Activated CD4-positive, alpha-beta T cell treated with anti-CD3 and anti-CD28 coated beads, Interleukin-2, amount 50 U/mL, for 48 hours (primary cell): ENCODE measurements around the gene SPIB.
"Not testable (repeated sequence)": the region's sequence is repeated elsewhere in the genome, so short reads cannot be mapped to it uniquely, and the experiment has no call there.

Experiments used
- DNase-seq, 2 experiments: peaks; one replicate each; pipeline ENCODE4 v3.0.0-alpha.2; 2020

SPIB gene

DNA sequence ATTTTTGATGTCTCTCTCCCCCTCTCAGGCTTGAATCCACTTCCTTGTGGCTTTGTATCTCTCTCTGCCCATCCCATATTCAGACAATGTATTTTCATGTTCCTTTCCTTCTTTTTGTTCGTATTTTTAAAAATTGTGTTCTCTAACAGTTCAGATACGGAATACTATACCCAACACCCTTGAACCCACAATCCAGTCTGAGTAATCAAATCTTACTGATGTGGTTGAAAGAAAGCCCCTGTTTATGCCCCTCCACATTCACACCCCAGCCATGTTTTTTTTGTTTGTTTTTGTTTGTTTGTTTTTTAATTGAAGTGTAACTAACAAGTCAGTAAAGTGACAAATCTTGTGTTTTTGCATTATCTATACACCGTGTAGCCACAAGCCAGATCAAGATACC is 1.4 kb downstream of the SPIB start:
- no peak for DNase-seq

DNA sequence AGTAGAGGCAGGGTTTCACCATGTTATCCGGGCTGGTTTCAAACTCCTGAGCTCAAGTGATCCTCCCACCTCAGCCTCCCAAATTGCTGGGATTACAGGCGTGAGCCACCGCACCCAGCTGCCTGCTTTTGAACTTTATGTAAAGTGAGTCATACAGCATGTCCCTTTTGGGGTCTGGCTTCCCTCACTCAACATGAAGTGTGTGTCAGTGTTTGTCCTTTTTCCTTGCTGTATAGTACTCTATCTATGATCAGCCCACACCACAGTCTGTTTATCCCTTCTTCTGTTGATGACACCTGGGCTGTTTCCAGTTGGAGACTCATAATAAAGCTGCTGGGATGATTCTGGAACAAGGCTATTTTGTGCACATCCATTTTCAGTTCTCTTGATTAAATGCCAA is 2.1 kb downstream of the SPIB start:
- DNase-seq: no peak

DNA sequence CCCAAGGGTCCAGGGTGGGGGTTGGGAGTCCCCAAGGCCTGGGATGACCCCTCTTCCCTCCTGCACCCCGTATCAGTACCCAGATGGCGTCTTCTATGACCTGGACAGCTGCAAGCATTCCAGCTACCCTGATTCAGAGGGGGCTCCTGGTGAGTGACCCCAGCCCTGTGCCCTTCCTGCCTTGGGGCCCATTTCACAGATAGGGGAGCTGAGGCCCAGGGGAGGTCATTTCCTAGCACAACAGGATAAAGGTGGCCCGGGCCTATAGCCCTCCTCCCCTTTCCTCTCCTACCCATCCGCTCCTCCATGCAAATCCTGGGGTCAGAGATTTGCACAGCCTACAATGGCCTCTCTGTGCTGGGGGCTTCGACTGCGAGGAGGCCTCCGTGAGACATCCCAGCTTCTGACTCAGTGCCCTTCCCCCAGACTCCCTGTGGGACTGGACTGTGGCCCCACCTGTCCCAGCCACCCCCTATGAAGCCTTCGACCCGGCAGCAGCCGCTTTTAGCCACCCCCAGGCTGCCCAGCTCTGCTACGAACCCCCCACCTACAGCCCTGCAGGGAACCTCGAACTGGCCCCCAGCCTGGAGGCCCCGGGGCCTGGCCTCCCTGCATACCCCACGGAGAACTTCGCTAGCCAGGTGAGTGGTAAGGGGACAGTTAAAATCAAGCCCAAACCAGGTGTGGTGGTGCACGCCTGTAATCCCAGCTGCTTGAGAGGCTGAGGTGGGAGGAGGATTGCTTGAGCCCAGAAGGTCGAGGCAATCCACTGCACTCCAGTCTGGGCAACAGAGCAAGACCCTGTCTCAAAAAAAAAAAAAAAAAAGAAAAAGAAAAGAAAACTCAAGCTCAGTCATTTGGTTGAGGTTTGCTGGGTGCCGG is 3.9 kb downstream of the SPIB start:
- DNase-seq: no peak

DNA sequence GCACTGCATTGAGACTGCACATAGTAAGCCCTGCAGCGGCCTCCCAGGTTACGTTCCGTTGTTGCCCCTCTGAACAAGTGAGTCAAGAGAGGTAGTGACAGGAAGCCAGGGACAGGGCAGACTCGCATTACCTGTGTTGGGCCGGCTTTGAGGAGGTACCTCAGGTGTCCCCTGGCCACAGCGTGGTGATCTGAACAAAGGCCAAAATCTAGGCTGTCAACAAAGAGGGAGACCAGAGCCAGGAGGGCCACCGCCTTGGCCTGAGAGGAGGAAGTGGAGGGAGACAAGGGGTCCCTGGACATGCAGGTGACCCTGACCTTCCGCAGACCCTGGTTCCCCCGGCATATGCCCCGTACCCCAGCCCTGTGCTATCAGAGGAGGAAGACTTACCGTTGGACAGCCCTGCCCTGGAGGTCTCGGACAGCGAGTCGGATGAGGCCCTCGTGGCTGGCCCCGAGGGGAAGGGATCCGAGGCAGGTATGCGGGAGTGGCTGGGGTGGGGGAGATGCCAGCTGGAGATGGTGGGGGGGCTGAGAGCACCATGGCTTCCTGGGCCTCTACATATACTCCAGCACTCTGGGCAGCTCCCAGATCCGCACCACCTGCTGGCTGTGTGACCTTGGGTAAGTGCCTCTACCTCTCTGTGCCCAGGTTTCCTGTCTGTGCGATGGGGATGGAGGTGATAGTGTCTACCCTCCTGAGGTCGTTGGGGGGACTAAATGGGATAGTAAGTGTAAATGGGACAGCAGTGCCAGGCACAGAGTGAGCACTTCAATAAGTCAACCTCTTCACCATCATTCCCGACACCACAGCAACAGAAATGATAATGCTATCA is 4.8 kb downstream of the SPIB start:
- no peak for DNase-seq

DNA sequence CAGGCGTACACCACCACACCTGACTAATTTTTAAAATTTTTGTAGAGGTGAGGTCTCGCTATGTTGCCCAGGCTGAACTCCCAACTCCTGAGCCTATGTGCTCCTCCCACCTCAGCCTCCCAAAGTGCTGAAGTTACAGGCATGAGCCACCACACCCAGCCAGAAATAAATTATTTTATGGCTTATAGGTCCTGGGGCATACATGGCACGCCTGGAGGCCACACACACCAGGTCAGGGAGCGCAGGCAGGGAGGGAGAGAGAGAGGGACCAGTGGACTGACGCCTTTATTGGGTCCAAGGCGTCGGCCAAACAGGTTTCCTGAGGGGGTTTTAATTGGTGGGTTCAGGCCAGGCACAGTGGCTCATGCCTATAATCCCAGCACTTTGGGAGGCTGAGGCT is 6.8 kb downstream of the SPIB start:
- no peak for DNase-seq

DNA sequence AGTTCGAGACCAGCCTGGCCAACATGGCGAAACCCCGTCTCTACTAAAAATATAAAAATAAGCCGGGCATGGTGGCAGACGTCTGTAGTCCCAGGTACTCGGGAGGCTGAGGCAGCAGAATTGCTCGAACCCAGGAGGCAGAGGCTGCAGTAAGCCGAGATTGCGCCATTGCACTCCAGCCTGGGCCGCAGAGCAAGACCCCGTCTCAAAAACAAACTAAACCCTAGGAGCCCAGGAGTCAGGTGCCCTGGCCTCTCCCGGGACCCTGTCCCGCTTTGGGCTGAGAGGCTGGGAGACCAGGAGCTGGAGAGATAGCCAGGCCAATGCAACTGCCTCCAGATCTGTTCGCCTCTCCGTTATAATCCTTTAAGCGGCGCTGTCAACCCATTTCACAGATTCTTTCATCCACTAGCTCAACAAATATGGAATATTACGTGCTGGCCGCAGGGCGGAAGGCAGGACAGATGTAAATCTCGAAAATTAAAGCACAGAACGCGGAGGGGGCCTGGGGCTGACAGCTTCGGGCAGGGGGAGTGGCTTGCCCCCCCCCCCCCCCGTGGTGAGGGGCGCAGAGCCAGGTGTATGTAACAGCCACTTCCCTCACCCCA is 8.7 kb downstream of the SPIB start:
- no peak for DNase-seq

DNA sequence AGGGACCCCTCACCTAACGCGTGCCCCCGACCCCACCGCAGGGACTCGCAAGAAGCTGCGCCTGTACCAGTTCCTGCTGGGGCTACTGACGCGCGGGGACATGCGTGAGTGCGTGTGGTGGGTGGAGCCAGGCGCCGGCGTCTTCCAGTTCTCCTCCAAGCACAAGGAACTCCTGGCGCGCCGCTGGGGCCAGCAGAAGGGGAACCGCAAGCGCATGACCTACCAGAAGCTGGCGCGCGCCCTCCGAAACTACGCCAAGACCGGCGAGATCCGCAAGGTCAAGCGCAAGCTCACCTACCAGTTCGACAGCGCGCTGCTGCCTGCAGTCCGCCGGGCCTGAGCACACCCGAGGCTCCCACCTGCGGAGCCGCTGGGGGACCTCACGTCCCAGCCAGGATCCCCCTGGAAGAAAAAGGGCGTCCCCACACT is 9.3 kb downstream of the SPIB start:
- DNase-seq: peak; percentile 40 to 58

DNA sequence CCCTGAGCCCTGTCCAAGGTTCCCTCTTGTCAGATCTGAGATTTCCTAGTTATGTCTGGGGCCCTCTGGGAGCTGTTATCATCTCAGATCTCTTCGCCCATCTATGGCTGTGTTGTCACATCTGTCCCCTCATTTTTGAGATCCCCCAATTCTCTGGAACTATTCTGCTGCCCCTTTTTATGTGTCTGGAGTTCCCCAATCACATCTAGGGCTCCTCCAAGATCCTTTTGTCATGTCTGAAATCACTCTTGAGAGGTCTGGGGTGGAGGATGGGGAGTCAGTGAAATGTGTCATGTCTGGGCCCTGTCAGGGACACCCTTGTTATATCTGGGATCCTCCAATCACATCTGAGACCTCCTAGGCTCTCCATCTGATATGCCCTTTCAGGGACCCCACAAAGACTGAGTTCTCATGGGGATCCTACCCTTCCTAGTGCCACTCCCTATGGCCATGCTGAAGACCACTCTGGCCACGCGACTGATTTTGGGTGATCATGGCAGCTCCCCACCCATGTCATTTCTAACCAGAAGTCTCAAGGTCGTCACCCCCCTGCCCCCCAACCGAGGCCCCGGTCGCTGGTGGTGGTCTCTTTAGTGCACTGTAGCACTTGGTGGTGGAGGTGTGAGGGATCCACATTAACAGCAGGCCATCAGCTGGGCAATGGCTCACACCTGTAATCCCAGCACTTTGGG is 10.2 kb downstream of the SPIB start:
- DNase-seq: no peak

DNA sequence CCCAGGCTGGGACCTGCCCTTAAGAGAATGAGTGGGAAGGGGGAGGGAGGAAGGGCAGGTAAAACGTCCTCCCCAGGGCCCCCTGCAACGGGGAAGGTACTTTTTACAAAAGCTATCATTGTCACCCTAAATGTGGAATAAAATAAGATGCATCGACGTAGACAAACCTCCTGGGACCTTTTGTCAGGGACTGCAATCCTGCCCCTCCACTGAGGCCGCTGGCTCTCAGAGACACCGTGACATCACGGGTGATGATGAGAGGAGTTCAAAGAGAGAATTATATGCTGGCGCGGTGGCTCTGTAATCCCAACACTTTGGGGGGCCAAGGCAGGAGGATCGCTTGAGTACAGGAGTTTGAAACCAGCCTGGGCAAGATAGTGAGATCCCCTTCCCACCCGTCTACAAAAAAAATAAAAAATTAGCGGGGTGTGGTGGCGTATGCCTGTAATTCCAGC is 12.2 kb downstream of the SPIB start:
- no peak for DNase-seq

DNA sequence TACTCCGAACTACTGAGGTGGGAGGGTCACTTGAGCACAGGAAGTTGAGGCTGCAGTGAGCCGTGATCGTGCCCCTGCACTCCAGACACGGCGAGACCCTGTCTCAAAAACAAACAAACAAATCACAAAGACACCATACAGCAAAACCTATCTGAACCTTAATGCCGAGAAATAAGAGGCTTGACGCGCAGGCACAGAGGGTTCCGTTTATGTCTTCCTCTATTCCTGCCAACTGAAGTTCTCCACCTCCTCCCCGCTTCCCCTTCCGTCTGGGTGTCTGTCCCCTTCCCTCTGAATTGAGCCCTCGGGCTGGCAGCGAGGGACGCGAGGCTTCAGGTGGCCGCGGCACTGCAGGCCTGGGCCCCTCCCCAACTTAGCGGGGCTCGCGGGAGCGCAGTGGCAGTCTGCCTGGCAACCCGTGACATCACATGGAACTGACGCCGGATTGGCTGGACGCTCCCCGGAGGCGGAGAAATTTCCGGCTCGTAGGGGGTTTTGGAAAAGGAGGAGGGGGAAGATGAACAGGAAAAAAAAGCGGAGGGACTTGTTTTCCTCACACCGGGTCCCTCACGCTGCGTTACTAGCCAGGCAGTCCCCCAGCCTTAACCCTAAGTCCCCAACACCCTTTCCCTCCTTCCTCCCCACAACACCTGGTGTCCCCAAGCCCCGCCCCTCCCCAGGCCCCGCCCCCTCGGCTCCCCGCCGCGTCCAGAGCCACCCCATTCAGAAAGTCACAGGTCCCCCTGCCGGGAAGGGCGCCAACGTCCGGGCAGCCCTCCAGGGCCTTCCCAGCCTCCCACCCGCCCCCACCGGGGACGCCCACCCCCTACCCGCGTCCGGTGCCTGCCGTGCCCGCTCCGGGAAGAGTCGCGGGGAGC is 12.8 kb downstream of the SPIB start:
- peak; percentile 87 to 90 for DNase-seq

DNA sequence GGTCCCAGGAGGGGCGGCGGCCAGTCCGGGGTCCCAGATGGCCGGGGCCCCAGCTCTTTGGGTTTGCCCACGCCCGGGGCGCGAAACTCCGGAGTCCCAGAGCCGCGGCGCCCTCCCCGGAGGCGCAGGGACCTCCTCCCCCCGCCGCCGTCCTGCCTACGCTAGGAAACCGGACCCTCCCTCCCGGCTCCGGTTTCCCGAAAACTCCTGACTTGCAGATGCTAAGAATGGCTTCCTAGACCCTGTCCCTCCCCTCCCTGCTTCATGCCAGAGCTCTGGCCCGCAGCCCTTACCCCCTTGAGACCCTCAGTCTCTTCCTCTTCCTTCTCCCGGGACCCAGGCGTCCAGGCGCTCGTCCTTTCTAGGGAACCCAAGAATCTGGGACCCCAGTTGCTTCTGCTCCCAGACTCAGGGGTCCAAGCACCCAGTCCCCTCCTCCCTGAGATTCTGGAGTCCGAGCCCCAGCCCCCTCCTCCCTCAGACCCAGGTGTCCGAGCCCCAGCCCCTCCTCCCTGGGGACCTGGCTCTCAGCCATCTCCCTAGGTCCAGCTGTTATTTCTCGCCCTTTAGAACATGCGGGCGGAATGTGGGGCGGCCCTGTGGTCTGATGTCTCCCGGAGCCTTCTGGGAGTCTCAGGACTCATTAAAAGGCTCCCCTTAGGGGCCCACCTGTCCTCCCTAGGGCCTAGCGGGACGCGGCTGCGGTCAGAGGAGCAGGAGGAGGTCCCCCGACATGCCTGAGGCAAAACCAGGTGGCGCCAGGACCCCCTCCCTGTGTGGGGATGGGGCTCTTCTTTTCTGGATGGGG is 13.7 kb downstream of the SPIB start, which contains the start of gene MYBPC2:
Gene MYBPC2 (plus strand): TSS at position 672 of the 808 bp plus-strand sequence. CDS start 62 bp downstream, at position 734.
- no peak for DNase-seq

DNA sequence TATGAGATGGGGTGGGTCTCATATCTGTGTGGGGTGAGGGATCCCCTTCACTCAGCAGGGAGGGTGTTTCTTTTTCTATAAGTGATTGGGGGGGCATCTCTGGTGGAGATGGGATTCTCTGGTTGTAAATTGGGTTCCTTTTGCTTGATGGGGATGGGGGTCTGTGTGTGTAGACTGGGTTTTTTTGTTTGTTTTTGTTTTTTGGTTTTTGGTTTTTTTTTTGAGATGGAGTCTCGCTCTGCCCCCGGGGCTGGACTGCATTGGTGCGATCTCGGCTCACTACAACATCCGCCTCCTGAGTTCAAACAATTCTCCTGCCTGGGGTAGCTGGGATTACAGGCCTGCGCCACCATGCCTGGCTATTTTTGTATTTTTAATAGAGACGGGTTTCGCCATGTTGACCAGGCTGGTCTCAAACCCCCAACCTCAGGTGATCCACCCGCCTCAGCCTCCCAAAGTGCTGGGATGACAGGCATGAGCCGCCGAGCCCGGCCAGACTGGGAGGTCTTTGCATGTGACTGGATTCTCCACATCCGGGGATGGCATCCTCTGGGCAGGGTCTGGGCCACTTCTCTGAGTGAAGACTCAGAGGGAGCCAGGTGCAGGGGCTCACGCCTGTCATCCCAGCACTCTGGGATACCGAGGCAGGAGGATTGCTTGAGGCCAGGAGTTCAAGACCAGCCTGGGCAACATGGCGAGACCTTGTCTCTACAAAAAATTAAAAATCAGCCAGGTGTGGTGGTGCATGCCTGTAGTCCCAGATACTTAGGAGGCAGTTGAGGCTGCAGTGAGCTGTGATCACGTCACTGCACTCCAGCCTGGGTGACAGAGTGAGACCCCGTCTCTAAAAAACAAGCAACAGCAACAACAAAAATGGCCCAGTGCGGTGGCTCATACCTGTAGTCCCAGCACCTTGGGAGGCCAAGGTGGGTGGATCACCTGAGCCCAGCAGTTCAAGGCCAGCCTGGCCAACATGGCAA is 14.8 kb downstream of the SPIB start:
- DNase-seq: no peak

DNA sequence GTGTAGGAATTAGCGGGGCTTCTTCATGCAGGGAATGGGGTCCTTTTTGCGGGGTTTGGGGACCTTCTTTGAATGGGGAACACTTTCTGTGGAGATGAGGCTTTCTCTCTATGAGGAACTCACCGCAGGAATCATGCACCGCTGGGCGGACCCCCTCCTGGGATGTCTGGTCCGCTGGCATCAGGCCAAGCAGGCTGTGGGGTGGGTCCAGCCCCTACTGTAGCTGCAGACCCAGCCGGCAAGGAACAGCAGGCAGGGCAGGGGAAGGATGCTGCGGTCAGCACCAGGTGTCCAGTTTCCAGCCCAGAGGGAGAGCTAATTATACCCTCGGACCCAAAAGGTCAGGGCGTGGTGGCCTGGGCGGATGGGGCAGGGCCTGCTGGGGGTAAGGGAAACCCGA is 15.8 kb downstream of the SPIB start:
- DNase-seq: no peak

DNA sequence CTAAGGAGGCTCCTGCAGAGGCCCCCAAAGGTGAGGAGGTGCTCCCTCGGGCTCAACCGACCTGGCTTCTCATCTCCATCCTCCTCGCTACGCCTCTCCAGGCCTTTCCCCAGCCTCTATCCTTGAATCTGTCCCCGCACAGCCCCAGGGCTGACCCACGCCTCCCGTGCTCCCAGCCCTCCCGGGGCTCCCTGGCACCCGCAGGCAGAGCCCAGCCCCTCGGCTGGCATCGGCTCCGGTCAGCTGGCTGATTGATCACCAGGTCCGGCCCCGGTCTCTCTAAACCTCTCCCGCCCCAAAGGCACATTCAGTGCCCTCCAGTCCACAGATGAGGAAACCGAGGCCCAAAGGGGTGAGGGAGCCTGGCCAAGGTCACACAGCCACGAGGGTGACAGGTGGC is 16.5 kb downstream of the SPIB start:
- DNase-seq: no peak

DNA sequence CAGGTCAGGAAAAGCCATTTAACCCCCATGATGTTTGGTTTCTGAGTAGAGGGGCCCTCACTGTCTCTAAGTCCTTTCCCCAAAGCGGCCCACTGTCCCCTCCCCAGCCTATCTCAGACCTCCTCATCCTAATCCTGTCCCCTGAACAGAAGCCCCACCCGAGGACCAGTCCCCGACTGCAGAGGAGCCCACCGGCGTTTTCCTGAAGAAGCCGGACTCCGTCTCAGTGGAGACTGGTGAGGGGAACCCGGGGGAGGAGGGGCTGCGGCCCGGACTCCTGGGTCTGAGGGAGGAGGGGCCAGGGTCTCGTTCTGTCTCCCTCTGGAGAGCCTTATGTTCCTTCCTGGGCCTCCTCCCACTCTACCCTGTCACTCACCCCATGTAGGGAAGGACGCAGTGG is 16.9 kb downstream of the SPIB start:
- no peak for DNase-seq

DNA sequence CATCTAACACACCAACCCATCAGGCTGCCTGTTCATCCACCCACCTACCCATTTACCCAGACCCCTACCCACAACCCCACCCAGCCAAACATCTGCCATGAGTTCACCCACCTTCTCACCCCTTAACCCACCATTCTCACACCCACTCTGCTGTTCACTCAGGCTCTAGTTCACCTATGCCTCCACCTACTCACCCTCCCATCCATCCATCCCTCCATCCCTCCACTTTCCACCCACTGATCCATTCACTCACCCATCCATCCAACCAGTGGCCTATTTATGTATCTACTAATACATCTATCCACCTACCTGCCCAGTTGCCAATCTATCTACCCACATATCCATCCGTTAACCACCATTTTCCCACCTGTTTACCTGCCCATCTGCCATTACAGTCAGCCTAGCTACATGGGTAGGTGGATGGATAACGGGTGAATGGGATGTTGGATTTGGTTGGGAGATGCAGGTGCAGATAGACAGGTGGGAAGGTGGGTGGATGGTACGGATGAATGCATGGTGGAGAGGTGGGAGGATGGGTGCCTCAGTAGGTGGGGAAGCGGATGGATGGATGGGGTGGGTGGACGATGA is 19.2 kb downstream of the SPIB start:
- no peak for DNase-seq

DNA sequence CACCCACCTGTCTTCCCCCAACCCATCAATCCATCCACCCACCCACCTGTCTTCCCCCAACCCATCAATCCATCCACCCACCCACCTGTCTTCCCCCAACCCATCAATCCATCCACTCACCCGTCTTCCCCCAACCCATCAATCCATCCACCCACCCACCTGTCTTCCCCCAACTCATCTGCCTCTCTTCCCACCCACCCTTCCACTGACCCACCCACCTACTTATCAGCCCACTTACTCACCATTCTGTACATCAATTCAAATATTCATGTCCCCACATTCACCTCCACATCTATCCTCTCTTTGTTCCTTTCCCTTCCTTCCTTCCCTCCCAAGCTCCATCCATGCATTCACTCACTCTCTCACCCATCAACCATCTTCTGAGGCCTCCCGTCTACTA is 20.4 kb downstream of the SPIB start:
- not testable (repeated sequence) for DNase-seq

DNA sequence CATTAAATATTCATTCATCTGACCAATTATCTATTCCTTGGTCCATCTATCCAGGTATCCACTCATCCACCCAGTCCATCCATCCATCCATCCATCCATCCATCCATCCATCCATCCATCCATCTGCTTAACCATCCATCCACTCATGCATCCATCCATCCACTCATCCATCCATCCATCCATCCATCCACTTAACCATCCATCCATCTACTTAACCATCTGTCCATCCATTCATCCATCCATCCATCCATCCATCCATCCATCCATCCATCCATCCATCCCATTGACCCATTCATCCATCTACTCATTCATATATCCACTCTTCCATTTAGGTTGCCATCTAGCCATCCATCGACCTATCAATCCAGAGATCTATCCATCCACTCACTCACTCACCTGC is 25.3 kb downstream of the SPIB start:
- no peak for DNase-seq

DNA sequence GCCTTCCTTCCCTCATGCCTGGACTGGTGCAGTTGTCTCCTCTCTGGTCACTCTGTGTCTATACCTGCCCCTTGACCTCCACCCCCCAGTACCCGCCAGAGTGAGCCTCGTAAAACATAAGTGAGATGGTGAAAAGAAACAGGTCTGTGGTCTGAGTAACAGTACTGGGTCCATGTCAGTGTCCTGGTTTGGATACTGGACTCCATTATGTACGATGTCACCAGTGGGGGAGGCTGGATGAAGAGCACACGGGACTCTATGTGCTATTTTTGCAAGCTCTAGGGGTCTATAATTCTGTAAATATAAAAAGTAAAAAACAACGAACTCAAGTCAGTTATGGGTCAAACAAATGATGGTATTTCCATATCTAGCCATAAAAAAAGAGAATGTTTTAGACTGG is 28.3 kb downstream of the SPIB start:
- no peak for DNase-seq
